ENCODE measurements around the gene ZNF512B. TPM values are rescaled to one million over a fixed set of nuclear protein-coding genes. Genes with fewer than 3 reads are reported as not detected.
"Not testable (repeated sequence)": the region's sequence is repeated elsewhere in the genome, so short reads cannot be mapped to it uniquely, and the experiment has no call there.

The ZNF512B gene
- total RNA-seq, 1 experiment from 2014 or later = 47.9 TPM

DNA sequence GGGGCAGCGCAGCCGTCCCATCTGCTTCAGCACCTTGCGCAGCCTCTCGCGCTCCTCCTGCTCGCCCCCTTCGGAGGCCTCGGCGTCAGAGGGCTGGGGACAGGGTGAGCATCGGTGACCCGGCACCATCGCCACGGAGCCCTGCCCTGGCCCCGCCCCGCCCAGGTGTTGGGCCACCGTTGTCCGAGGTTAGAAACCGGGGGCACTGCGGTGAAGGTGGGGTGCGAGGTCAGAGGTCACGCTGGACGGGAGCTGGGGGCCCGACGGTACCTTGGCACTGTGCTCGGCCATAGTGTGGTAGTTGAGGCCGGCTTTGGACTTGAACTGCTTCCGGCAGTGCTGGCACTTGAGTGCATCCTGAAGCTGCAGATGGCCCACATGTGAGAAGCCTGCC is 6.4 kb downstream of the ZNF512B start:
- intact Hi-C loops (cut with micrococcal nuclease; ENCODE audit: unreplicated experiment) = no loop called here
- no peak for DNase-seq
- Histone ChIP-seq H3K9me3 (peaks cover 23% of the 10 kb centered on the region), H3K4me3 (ENCODE audit: low read depth, low read length) (no peak overlapping the region), H3K36me3 (ENCODE audit: control insufficient read depth, insufficient read depth, low read length) (peaks cover 26% of the 10 kb centered on the region), H3K27me3 (replicated peaks; ENCODE audit: control insufficient read depth, insufficient read depth, low read length) (no peaks in the 10 kb centered on the region), H3K4me1 (peaks cover 9% of the 10 kb centered on the region)
- no TSS peak for BruUV-seq (replicated peaks)
- H3K9me3 Mint-ChIP-seq (ENCODE audit: unreplicated experiment) = peaks cover 10% of the 10 kb centered on the region
- H3K27me3 Mint-ChIP-seq (ENCODE audit: insufficient read depth, unreplicated experiment) = no peaks in the 10 kb centered on the region
- peaks cover 56% of the 10 kb centered on the region for H3K36me3 Mint-ChIP-seq (ENCODE audit: insufficient read depth, unreplicated experiment)
- no peak overlapping the region for H3K27ac Mint-ChIP-seq (ENCODE audit: unreplicated experiment)
- TF ChIP-seq, protein P1, sequence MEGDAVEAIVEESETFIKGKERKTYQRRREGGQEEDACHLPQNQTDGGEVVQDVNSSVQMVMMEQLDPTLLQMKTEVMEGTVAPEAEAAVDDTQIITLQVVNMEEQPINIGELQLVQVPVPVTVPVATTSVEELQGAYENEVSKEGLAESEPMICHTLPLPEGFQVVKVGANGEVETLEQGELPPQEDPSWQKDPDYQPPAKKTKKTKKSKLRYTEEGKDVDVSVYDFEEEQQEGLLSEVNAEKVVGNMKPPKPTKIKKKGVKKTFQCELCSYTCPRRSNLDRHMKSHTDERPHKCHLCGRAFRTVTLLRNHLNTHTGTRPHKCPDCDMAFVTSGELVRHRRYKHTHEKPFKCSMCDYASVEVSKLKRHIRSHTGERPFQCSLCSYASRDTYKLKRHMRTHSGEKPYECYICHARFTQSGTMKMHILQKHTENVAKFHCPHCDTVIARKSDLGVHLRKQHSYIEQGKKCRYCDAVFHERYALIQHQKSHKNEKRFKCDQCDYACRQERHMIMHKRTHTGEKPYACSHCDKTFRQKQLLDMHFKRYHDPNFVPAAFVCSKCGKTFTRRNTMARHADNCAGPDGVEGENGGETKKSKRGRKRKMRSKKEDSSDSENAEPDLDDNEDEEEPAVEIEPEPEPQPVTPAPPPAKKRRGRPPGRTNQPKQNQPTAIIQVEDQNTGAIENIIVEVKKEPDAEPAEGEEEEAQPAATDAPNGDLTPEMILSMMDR (IDR thresholded peaks at IDR 0.05; ENCODE audit: insufficient read depth in 1 of 2, low read depth in 1 of 2, low read length in 1 of 2, severe bottlenecking in 1 of 2, unreplicated experiment in 1 of 2) = no peak
- peaks cover 10% of the 10 kb centered on the region for H3K4me1 Mint-ChIP-seq (ENCODE audit: low read depth, unreplicated experiment)
- POLR2A ChIA-PET = no interaction called here
- CTCF ChIA-PET = no interaction called here
- no peak overlapping the region for H3K4me3 Mint-ChIP-seq (ENCODE audit: unreplicated experiment)

DNA sequence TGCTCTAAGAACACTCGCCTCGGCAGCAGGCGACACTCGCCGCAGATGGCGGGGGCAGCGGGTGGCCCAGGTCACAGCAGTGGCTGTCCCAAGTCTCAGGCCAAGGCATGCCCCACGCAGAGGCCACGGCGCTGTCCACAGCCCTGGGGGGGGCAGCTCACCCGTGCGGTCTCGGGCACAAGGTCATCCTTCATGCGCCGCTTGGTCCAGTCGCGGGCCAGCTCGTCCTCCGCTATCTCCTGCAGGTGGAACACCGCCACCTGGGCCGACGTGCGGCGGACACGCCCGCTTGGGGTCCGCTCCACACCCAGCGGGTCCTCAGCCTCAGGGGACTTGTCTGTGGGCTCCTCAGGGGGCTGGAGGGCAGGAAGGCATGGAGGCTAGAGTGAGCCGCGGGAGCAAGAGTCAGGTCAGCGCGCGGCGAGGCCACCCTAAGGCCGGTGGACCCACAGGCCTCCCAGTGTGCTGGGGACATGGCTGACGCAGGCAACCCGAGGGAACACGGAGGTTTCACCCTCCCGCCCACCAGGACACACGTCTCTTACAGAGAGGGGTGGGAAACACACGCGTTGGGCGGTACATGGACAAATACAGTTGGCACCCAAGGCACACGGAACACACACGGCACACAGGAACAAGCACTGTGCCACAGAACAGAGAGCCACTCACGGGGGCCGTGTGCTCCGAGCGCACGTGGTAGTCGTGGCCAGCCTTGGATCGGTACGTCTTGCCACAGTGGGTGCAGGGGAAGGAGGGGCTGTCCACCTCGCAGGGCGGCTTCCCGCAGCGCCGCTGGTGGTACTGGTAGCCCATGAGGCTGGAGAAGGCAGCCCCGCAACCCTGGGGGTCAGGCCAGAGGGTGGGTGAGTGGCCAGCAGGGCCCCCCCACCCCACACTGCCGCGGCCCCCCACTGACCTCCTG is 7.0 kb downstream of the ZNF512B start:
- intact Hi-C loops (cut with micrococcal nuclease; ENCODE audit: unreplicated experiment) = no loop called here
- Histone ChIP-seq H3K9me3 (peaks cover 23% of the 10 kb centered on the region), H3K36me3 (ENCODE audit: control insufficient read depth, insufficient read depth, low read length) (peaks cover 22% of the 10 kb centered on the region), H3K4me3 (ENCODE audit: low read depth, low read length) (no peak overlapping the region), H3K4me1 (peaks cover 13% of the 10 kb centered on the region), H3K27me3 (replicated peaks; ENCODE audit: control insufficient read depth, insufficient read depth, low read length) (no peaks in the 10 kb centered on the region)
- Mint-ChIP-seq H3K36me3 (ENCODE audit: insufficient read depth, unreplicated experiment) (peaks cover 56% of the 10 kb centered on the region), H3K27ac (ENCODE audit: unreplicated experiment) (no peak overlapping the region), H3K4me1 (ENCODE audit: low read depth, unreplicated experiment) (peaks cover 16% of the 10 kb centered on the region), H3K9me3 (ENCODE audit: unreplicated experiment) (peaks cover 10% of the 10 kb centered on the region), H3K4me3 (ENCODE audit: unreplicated experiment) (no peak overlapping the region), H3K27me3 (ENCODE audit: insufficient read depth, unreplicated experiment) (no peaks in the 10 kb centered on the region)
- DNase-seq = no peak
- CTCF ChIA-PET = interaction anchor here (0.6 kb wide), 1 partner anchor 11 kb away, joined by 3 read pairs; no protein-coding TSS in a partner anchor
- POLR2A ChIA-PET = no interaction called here
- BruUV-seq (replicated peaks) = no TSS peak
- TF ChIP-seq, protein P1 (IDR thresholded peaks at IDR 0.05; ENCODE audit: insufficient read depth in 1 of 2, low read depth in 1 of 2, low read length in 1 of 2, severe bottlenecking in 1 of 2, unreplicated experiment in 1 of 2) = no peak

DNA sequence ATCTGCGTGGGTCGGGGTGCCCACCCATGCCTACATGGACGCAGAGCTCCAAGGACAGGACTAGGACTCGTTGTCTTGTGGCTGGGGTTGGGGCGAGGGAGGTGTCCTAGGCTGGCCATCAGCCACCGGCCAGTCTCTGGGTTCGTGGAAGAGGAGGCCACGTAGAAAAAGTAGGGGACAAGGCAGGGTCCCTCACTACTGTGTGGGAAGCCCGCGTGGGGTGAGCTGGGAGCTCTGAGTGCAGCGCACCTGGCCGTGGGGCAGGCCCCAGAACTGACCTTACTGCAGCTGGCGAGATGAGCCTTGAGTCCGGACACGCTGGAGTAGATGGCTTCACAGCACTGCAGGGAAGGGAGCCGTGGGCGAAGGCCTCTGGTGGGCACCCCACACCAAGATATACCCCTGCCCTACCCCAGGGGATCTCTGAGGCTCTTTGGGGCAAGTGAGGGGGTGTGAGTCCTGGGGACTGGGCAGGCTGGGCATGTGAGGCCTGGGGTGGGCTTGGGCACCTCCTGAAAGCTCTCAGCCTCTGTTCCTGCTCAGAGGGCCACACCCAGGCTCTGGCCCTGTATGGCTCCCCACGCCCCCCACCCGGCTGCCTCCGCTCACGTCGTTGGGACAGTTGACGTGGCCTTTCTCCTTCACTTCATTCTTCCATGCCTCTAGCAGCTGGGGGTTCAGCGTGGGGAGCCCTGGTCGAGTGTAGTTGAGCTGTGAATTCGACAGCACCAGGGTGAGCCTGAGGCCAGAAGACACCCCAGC is 7.9 kb downstream of the ZNF512B start:
- Mint-ChIP-seq H3K4me3 (ENCODE audit: unreplicated experiment) (no peak overlapping the region), H3K27ac (ENCODE audit: unreplicated experiment) (no peak overlapping the region), H3K9me3 (ENCODE audit: unreplicated experiment) (peaks cover 10% of the 10 kb centered on the region), H3K36me3 (ENCODE audit: insufficient read depth, unreplicated experiment) (peaks cover 56% of the 10 kb centered on the region), H3K27me3 (ENCODE audit: insufficient read depth, unreplicated experiment) (no peaks in the 10 kb centered on the region), H3K4me1 (ENCODE audit: low read depth, unreplicated experiment) (peaks cover 22% of the 10 kb centered on the region)
- intact Hi-C loops (cut with micrococcal nuclease; ENCODE audit: unreplicated experiment) = no loop called here
- Histone ChIP-seq H3K9me3 (peaks cover 16% of the 10 kb centered on the region), H3K27me3 (replicated peaks; ENCODE audit: control insufficient read depth, insufficient read depth, low read length) (no peaks in the 10 kb centered on the region), H3K4me1 (peaks cover 13% of the 10 kb centered on the region), H3K36me3 (ENCODE audit: control insufficient read depth, insufficient read depth, low read length) (peaks cover 19% of the 10 kb centered on the region), H3K4me3 (ENCODE audit: low read depth, low read length) (no peak overlapping the region)
- DNase-seq = no peak
- ChIA-PET POLR2A (no interaction called here), CTCF (interaction anchor here (0.6 kb wide), 1 partner anchor 12 kb away, joined by 3 read pairs; no protein-coding TSS in a partner anchor)
- TF ChIP-seq, protein P1 (IDR thresholded peaks at IDR 0.05; ENCODE audit: insufficient read depth in 1 of 2, low read depth in 1 of 2, low read length in 1 of 2, severe bottlenecking in 1 of 2, unreplicated experiment in 1 of 2) = no peak
- no TSS peak for BruUV-seq (replicated peaks)

DNA sequence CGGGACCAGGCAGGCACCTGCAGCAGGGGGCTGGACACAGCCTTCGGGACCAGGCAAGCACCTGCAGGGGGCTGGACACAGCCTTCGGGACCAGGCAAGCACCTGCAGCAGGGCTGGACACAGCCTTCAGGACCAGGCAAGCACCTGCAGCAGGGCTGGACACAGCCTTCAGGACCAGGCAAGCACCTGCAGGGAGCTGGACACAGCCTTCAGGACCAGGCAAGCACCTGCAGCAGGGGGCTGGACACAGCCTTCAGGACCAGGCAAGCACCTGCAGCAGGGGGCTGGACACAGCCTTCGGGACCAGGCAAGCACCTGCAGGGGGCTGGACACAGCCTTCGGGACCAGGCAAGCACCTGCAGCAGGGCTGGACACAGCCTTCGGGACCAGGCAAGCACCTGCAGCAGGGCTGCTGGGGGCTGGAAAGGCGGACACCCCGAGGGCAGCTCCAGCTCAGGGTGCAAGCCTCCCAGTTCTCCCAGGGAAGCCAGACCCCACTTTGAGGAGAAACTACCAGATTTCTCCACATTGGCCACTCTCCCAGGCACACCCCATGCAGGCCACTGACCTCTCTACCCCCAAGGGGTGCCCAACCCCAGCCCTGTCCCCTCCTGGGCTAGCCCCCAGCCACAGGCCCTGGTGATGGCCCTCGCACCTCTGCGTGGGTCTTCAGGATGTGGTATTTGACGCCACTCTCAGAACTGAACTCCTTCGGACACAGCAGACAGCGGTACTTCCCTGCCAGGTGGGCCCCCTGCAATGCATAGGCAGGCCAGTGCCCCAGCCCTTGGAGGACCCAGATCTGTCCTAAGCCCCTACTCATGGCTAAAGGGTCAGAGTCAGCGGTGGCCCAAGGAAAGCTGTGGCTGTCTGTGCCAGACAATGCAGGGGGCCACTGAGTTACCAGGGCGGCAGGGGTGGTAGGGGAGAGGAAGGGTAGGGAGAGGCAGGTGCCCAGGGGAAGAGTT is 8.8 kb downstream of the ZNF512B start:
- peaks cover 14% of the 10 kb centered on the region for H3K36me3 ChIP-seq (ENCODE audit: control insufficient read depth, insufficient read depth, low read length)
- Mint-ChIP-seq H3K36me3 (ENCODE audit: insufficient read depth, unreplicated experiment) (peaks cover 60% of the 10 kb centered on the region), H3K4me1 (ENCODE audit: low read depth, unreplicated experiment) (peaks cover 22% of the 10 kb centered on the region)
- H3K27me3 ChIP-seq (replicated peaks; ENCODE audit: control insufficient read depth, insufficient read depth, low read length); DNase-seq; H3K27me3 Mint-ChIP-seq (ENCODE audit: insufficient read depth, unreplicated experiment); intact Hi-C loops (cut with micrococcal nuclease; ENCODE audit: unreplicated experiment); H3K27ac Mint-ChIP-seq (ENCODE audit: unreplicated experiment); POLR2A ChIA-PET; H3K4me3 Mint-ChIP-seq (ENCODE audit: unreplicated experiment); BruUV-seq (replicated peaks); H3K9me3 ChIP-seq; H3K9me3 Mint-ChIP-seq (ENCODE audit: unreplicated experiment); H3K4me3 ChIP-seq (ENCODE audit: low read depth, low read length): not testable (repeated sequence)
- H3K4me1 ChIP-seq = peaks cover 13% of the 10 kb centered on the region
- CTCF ChIA-PET = interaction anchor here (0.6 to 0.7 kb wide), 2 partner anchors 83 to 555 kb away, joined by 6 read pairs; no protein-coding TSS in a partner anchor

Measured in Caco-2 (cell line).